NB4 (cell line): ENCODE data around the gene ARID3A.
"Not testable (repeated sequence)": the region's sequence is repeated elsewhere in the genome, so short reads cannot be mapped to it uniquely, and the experiment has no call there.

ENCODE experiments used
- DNase-seq: peaks from one replicate; pipeline ENCODE4 v3.0.0; 2010; ENCODE audit warnings: low read depth
- H3K4me3 ChIP-seq: one replicate; pipeline ENCODE4 v1.5.1; 2011; ENCODE audit warnings: mild to moderate bottlenecking, low read depth, low read length, moderate library complexity
- CTCF ChIP-seq: IDR thresholded peaks from one replicate; pipeline ENCODE4 v1.5.1; 2012; ENCODE audit warnings: low read depth, low read length
- MAX ChIP-seq: IDR thresholded peaks from 2 replicates; pipeline ENCODE4 v1.6.1; 2011; ENCODE audit warnings: low read depth, low read length
- MYC ChIP-seq: IDR thresholded peaks from 2 replicates; pipeline ENCODE4 v1.6.1; 2011; ENCODE audit warnings: low read depth, low read length
- POLR2A ChIP-seq: IDR thresholded peaks from 2 replicates; pipeline ENCODE4 v1.6.1; 2011; ENCODE audit warnings: mild to moderate bottlenecking; ENCODE audit not compliant: insufficient read length; ENCODE audit errors: extremely low read depth

The ARID3A gene

GRCh38 chr19:1019616-1019961 is 93.8 kb downstream of the ARID3A start:
- TF ChIP-seq MYC: no peak
- DNase-seq: no peak

GRCh38 chr19:1019980-1020867 is 94.4 kb downstream of the ARID3A start:
- DNase-seq: peak; percentile 52
- TF ChIP-seq POLR2A (no peak), MYC (no peak), CTCF (no peak), MAX (no peak)
- peak overlapping the region; percentile 76 for H3K4me3 ChIP-seq

More at GRCh38 chr19:1019616-1019961, 93.8 kb downstream of the ARID3A start:
- H3K4me3 ChIP-seq: peak overlapping the region; percentile 76

GRCh38 chr19:1020868-1021425 is 95.1 kb downstream of the ARID3A start, which contains the start of gene TMEM259:
Gene TMEM259 (minus strand): TSS chr19:1021123. CDS start chr19:1020996, 127 bp downstream.
- DNase-seq: peak; percentile 94
- peak; percentile 54; the same call in 1 of the 2 replicates for TF ChIP-seq MYC
- peak; percentile 44; the same call in 1 of the 2 replicates for TF ChIP-seq MAX
- TF ChIP-seq CTCF: no peak
- TF ChIP-seq POLR2A: no peak
- peak within 1 kb of the TSS; percentile 76 for H3K4me3 ChIP-seq

GRCh38 chr19:1023883-1024188 is 98.0 kb downstream of the ARID3A start:
- H3K4me3 ChIP-seq, DNase-seq: not testable (repeated sequence)

- DNase-seq: not testable (repeated sequence)
These were observed 99.2 kb downstream of the ARID3A start for GRCh38 chr19:1025080-1025479.

More at GRCh38 chr19:1025080-1025479, 99.2 kb downstream of the ARID3A start:
- H3K4me3 ChIP-seq: not testable (repeated sequence)
